DLD1 (cell line): ENCODE results near the gene ADCY5.

ENCODE experiments used
- in situ Hi-C: cut with HindIII; loops from 2 replicates; pipeline ENCODE4 v1.10.0; 2017; ENCODE audit warnings: low sequenced_read_pairs

ADCY5 gene

GRCh38 chr3:123388811-123389627 lies 59.9 kb downstream of the ADCY5 start:
- in situ Hi-C loops: no loop called here

- in situ Hi-C loops: no loop called here
Observed at GRCh38 chr3:123388042-123388441, 60.8 kb downstream of the ADCY5 start.

DNA sequence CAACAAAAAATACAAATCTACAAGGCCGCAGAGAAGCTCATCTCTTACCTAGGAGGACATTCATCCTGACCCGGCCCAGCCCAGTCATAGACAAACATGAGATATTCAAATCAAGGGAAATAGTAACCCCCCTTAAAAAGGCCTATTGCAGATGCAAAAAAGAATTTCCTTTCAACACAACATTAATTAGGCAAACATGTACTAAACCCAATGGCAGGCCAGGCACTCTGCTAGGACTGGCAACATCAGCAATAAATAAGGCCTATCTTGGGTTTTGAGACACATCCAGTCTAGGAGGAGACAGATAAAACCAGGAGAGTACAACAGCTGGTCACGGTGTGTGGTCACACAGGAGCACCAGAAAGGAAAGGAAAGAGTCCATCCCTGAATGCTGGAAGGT lies 61.4 kb downstream of the ADCY5 start:
- in situ Hi-C loops: no loop called here

DNA sequence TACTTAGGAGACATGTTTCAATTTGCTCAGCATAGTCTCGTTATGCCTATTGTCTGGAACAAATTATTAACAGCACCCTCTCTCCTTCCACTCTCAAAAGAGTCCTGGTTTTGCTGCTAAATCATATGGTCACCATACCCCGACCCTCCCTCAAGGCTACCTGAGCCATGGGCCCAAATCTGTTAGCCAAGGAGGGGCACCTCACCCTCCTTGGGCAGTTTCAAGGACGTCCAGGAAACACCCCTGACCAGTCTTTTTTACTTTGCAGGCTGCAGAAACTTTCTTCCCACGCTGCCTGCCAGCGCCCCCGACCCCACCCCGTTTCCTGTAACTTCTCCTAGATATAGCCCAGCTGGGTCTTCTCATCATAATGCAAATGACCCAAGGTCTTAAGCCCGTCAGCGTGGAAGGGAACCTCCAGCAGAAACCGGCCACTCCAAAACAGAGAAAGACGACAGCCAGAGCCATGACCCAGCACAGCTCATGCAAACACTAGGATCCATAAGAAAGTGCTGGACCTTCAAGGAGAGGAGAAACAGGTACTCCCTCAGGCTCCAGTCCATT lies 62.3 kb downstream of the ADCY5 start:
- in situ Hi-C loops: no loop called here

- in situ Hi-C loops: no loop called here
Observed at GRCh38 chr3:123385981-123386380, 62.9 kb downstream of the ADCY5 start.

- in situ Hi-C loops: no loop called here
Observed at GRCh38 chr3:123385499-123385898, 63.4 kb downstream of the ADCY5 start.

- in situ Hi-C loops: no loop called here
Observed at GRCh38 chr3:123385001-123385401, 63.9 kb downstream of the ADCY5 start.

- in situ Hi-C loops: no loop called here
Observed at GRCh38 chr3:123384256-123384655, 64.6 kb downstream of the ADCY5 start.

DNA sequence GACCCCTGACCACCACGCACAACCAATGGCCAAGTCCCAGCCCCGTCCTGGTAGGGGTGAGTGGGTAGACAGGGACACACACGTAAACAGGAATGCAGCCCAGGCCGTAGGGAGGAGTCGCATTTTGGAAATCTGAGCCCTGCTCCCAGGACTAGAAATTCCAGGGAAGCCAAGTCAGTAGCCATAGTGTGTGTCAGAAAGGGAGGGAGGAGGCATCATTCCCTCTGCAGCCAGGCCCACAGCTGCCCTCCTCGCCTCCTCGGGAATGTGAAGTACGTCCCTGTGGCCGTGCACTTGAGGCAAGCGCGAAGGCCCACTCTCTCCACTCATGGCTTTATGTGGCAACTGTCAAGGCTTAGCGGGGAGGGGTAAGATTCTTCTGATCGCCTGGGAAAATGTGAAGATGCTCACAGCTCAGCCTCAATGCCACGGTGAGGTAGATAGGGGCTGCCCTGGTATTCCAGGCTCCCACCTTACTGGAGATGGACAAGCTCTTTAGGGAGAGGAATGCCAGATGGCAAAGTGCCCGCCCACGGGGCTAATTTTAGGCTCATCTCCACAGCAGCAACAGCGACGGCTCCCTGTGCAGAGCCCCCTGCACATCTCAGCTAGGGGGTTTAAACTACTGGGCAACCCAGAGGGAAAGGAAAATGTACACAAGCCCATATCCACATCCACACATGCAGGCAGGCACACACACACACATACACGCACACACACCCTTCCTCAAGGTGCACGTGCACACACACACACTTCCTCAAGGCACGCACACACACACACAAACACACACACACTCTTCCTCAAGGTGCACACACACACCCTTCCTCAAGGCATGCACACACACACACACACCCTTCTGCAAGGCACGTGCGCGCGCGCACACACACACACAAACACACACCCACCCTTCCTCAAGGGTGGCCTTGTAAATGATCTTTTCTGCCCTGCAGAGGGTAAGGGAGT lies 65.5 kb downstream of the ADCY5 start:
- in situ Hi-C loops: no loop called here

DNA sequence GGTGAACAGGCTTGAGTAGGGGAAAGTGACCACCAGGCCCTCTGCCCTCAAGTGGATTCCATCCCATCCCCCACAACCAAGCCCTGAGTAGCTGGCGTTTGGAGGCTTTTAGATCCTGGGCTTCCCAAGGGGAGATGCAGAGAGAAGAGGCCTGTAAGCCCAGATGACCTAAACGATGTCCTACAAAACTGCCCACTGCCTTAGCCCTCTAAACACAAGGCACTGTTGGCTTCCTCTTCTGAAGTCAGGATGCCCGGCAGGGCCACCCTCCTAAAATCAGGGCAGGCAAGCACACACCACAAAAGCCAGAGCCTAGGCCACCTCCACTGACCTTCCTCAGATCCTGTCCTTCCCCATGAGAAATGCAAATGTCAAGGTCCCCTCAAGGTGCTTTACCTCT lies 68.6 kb downstream of the ADCY5 start:
- in situ Hi-C loops: no loop called here

- in situ Hi-C loops: no loop called here
Observed at GRCh38 chr3:123379041-123379830, 69.7 kb downstream of the ADCY5 start.

DNA sequence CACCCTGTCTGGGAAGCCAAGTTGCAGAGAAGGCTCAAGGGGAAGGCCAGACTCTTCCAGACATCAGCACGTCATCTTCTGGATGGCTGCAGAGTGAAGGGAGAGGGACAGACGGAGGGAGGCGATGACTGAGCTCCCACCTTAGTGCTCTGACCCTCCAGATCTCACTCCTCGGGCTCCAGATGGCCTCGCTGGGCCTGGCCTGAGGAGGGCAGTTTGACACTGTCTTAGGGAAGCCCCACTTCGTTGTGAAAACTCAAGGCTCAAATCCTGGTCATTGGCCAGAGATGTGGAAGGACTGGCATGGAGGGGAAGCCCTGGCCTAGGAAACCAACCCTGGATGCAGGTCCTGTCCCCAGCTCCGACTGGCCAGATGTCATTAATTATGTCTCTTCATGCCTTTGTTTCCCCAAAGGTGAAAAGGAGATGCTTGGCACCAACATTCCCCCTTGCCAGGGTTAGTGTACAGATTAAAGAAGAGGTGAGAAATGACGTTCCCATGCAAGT lies 70.4 kb downstream of the ADCY5 start:
- in situ Hi-C loops: no loop called here

DNA sequence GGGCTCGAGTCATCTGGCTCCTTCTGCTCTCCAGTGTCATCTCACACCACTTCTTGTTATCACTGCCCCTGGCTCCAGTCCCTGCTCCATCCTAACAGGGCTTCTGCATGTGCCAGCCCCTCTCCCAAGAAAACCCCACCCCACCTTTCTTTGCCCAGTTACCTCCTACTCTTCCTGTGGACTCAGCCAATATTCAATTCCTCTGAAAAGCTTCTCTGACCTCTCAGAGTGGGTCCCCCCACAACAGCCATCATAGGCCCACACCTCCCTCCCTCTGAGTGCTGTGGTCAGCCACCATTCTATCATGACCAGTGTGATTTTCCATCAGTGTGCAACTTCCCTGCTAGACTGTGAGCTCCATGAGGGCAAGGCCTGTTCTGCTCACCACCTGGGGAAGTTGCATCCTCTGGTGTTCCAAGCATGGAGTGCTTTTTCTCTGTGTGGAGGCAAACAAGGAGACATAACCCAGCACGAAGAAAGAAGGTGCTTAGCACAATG lies 71.6 kb downstream of the ADCY5 start:
- in situ Hi-C loops: no loop called here

DNA sequence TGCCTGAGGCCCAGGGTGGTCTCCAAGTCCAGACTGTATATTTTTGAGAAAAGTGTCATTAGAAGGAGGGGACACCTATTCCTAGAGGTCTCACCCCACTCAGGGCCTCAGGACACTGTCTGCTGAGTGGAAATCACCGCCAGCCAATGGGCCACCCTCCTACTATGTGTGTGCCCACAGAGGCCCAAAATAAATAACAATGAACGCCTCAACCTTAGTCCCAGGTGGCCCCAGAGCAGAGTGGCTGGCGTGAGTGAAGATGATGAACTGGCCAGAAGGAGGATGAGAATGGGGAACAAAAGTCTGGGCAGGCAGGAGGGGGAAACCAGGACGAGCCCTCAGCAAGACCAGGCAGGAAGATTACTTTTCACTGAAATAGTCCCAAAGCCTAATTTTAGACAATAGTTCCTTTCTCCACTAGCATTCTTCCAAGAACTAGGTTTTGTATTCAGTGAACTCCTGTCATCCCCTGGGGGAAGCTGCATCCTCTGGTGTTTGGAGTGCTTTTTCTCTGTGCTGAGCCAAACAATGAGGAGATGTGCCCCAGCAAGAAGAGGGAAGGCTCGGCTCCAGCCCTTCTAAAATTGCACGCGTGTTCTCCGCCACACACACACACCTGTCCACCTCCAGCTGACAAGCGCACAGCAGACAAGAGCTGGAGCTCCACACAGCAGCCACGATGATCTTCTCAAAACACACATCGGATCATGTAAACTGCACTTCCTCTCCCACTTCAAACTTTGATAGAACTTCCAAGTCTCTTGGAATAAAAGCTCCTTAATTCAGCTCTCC lies 72.2 kb downstream of the ADCY5 start:
- in situ Hi-C loops: no loop called here

DNA sequence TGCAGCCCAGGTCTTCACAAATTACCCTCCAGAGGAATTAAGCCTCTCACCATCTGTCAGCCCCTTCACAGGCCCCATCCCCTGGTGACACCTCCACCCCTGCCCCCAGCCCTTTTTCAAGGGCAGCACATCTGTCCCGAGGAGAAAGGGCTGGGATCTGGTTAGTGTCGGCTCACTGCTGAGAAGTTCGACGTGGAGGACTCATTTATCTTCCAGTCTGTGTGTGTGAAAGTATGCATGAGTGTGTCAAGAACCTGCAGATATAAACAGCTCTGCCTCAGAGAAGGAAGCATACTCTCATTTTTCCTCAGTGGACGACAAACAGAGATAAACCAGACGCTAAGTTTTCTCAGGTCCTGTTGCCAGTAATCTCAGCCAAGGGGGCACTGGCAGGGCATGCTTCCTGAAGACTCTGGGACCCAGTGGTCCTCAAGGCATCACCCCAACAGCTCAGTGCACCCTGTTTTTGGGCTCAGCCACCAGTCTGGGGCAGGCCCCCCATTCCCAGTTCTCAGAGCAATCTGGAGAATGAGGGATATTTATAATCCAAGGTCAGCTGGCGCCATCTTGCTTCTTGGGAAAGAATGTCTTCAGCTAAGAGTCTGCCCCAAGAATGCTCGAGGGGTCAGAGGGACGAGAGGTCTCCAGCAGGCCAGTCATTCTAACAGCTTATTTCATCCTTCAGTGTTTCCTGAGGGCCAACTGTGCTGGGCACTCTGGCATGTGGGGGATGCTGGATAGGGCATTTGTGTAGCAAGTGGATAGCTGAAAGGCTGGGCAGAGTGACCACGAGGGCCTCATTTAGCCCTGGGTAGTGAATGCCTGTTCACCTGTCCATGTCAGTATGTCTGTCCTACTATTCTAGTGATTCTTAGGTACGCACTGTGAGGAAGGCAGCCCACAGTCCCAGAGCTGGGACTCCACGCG lies 73.6 kb downstream of the ADCY5 start:
- in situ Hi-C loops: no loop called here

DNA sequence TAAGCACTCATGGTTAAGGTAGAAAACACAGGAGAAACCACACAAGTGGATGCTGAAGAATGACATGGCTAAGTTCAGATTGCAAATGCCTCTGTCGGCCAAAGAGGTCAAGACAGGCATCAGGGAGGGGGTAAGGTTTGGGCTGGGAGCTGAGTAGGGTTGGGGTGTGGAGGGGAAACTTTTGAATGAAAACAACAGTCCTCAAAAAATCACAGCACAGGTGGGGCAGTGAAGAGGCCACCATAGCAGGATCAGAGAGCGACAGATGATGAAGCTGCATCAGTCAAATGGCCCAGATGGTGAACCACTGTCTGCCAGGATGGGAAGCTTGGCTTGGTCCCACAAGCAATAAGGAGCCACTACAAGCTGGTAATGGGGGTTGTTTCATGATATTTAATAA lies 74.9 kb downstream of the ADCY5 start:
- in situ Hi-C loops: no loop called here

DNA sequence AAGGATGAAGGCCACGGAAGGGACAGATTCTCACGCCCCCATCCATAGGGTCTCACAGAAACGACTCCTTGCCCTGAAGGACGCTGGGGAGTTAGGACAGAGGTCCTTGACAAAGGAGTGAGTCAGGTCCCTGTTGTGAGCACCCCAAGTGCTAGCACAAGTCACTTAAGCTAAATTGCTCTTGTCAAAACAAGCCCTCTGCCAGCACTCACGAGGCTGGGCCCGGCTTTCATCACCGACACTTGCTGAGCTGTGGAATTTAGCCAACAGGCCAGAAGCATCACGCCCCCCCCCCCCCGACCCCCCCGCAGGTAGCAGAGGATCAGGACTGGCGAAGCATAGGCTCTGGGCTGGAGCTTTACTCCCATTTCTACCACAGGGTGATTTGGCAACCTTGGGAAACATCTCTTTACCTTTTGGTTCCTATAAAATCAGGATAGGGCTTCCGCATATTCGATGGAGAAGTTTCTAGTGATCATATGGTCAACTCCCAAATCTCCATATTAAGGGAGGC lies 75.4 kb downstream of the ADCY5 start:
- in situ Hi-C loops: no loop called here
